ENCODE data around the gene CAPN2.
"Not testable (repeated sequence)": the region's sequence is repeated elsewhere in the genome, so short reads cannot be mapped to it uniquely, and the experiment has no call there.

CAPN2 gene

DNA sequence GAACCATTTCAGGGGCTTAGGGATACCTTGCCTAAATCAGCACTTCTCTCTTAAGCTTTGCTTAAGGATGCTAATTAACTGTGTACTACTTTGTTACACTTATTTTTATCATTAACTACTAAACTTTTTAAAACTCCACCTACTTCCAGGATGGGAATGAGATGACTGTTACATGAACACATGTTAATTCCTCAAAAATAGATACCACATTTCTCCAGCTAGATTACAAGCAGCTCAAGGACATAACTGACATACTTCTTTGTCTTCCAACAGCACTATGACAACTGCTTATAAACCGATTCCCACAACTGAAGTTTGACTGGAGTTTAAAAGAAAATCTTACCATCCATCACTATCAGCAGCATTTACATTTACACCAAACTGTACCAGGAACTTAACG lies 79.7 kb downstream of the CAPN2 start:
- DNase-seq = no peak

DNA sequence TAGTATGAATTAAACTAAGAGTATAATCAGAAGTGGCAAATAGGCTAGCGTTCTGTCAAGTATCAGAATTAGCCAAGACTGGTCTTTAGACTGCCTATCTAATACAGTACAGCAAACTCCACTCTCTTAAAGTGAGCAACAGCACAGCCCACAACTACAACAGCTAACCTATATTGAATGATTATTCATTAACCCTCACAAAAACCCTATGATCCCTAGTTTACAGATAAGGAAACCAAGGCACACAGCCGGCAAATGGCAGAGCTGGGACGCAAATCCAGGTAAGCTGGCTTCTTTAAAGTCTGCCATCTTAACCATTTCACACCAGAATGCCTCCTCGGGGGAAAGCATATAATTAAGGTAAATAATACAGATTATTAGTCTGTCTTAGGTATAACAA lies 81.4 kb downstream of the CAPN2 start:
- DNase-seq = no peak

DNA sequence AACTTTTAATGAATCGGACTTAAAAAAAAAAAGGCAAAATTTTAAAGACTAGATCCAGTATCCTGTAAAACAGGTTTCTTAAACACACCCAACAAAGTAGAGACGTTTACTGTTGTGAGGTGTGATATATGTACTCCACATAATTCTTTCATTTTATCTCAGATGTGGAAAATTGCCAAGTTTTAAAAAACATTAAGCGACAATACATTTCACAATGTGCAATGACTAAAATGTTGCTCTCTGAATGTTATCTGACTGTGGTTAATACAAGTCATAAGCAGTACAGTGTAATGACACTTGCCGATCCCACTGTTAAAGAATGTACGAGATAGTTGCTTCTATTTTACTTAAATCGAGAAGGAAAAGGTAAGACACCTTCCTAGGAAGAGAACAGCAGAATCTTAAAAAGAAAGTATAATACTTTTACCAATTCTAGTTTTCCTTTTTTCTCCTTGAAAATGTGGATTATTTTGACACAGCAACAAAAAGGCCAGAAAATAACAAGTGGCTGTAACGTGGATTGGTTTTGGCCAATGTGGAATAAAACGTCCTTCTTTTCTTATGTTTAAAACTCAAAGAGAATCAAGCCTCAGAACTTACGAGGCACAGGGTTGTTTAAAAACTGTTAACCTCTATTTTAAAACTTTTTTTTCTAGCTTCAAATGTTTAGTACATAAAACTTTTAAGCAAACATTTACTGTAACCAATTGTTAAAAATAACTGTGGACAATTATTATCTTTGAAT lies 82.0 kb downstream of the CAPN2 start:
- DNase-seq = no peak

DNA sequence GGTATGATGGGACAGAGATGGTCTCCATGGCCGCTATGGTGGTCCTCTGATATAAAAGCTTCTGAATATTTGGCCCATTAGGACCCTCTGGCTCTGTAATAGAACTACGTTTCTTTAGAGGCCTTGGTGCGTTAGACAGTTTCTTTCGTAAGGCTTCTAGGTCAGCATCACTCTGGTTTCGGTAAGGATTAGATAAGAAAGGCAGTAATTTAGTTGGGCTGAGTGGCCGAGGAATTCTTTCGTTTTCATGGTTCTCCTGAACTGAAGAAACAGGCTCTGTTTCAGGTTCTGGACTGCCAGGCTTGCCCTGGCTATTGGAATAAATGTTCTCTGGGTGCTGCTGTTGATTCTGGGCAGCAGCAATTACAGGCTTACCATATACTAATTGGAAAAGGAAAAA lies 83.9 kb downstream of the CAPN2 start:
- DNase-seq = no peak

DNA sequence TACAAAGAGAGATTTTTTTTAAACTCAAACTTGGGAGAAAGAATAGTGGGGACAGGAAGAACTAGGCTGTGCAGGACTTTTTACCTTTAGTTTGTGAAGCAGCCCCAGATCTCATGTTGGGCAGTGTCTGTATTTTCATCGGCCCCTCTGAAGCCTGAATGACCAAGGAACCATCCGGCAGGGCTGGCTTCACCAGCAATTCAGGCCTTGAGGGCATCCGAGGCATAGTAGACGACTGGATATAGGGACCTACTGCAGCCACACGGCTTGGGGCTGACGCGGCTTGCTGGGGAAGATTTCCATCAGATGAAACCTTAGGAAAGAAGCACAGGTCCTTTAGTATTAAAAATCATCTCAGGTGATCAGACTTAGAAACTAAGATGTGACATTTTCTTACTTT lies 89.7 kb downstream of the CAPN2 start:
- DNase-seq = no peak

DNA sequence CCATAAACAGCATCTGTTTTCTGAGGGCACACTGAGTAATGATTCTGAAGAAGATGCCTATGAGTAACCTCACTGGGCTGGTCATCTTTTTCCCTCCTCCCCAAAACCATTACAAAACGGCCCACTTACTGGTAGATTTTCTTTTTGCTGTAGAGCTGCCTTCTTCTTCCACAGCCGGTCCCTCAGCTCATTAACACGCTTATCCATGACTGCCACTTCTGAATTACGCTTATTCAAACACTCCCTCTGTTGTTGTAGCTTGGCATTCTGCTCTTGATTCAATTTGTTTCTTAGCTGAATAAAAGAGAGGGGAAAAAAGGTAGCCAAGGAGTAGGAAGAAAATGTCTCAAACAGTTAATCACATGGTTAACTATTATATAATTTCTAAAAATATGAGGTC lies 90.3 kb downstream of the CAPN2 start:
- no peak for DNase-seq

DNA sequence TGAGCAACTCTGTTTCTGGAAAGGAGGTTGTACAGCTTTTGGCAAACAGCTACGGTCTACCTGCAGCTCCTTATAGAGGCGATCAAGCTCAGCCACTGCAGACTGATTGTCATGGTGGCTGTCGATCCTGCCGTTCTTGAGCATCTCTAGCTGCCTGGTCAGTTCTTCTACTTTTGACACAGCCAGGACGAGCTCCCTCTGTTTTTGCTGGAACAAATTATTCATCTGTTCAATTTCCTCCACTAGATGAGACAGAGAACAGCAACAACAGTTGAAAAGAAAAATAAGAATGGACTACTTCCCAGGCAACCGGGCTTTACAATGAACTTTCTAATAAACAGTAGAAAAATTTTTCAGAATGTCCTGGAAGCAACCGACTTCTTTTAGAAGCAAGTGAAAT lies 90.9 kb downstream of the CAPN2 start:
- DNase-seq = no peak

DNA sequence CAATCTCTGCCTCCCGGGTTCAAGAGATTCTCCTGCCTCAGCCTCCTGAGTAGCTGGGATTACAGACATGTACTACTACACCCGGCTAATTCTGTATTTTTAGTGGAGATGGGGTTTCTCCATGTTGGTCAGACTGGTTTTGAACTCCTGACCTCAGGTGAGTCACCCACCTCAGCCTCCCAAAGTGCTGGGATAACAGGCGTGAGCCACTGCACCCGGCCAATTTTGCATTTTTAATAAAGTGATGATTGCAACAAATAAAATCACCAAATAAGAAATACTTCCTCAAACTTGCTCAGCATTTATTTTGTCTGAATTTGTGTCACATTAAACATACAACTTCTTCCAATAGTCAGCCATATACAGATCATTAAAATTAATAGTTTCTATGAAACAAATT lies 97.6 kb downstream of the CAPN2 start:
- DNase-seq = not testable (repeated sequence)

DNA sequence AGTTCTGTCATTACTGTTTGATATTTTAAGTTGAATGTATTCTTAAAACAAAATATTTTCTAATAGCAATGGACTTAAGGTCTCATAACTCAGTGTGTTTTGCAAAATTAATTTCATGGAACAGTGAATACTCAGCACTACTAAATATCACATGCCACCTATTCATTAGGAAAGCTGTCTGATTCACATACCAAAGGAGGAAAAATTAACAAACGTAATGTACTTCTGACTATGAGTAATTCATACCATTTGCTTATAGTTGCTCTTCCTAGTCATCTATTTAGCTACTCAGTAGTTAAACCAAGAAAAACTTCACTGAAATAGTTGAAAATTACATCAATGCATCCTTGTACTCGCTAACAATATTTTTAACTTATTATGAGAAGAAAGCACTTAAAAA lies 98.2 kb downstream of the CAPN2 start:
- DNase-seq = no peak

DNA sequence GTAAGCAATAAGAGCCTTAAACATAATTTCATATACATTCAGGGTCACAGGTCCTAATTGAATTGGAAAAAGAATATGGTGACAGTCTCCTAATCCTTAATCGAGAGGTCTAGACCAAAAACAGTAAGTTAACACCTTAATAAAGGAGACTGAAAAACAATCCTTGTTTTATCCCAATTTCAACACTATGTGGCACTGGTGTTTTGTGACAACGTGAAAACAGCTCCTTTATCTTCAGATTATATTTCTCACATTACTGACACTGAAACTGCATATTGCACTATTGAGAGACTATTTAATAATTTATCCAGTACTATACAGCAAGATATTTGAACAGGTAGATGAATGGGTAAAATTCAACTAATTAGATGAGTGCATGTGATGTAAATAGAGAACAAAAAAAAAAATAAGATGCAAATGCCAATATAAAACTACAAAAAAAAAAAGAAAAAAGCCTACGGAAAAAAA lies 99.3 kb downstream of the CAPN2 start:
- peak; percentile 45 for DNase-seq

DNA sequence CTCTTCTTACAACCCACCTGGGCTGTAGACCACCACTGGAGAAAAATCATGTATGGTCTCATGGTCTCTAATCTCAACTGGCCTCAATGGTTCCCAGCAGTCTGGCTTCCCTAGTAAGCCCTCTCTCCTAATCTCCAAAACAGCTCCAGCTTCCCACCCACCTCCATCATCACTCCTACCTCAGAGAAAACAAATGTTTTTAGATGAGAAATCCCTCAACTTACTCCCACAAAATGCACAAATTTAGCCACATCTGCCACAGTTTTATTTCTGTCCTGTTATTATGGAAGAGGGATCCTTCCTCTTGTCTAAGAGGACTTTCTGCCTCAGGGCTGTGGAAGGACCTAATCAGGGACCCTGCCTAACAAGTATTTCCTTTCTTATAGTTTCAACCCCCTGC lies 101.3 kb downstream of the CAPN2 start:
- no peak for DNase-seq

DNA sequence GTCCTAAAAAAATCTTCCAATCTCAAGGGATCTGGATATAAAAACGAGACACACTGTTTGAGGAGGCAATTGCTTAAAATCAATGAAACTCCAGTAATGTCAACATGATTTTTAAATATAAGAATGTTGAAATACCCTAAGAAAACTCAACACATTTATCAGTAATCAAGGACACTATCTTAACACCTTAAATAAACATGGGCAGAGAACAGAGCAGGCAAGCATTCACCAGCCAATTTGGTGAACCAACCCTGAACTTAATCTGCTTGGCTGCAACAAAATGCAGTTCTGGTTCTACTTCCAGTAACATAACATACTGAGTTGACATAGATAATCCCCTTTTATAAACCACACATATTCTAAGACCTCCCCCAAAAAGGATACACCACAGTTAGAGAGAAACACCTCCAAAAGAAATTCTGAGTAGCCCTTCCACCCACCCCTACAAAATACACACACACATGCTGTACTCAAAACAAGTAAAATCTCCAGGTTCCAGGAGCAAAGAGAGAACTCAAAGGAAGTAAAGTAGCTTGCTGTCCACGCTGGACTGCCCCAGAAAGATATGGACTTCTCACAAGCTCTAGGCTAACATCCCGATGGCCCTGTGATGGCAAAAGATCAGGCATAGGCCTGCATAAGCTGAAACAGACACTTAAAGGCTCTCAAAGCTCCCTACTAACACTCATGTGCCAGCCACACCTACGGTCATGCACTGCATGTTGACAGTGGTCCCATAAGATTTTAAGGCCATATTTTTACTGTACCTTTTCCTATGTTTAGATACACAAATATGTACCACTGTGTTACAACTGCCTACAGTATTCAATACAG lies 102.9 kb downstream of the CAPN2 start:
- no peak for DNase-seq

DNA sequence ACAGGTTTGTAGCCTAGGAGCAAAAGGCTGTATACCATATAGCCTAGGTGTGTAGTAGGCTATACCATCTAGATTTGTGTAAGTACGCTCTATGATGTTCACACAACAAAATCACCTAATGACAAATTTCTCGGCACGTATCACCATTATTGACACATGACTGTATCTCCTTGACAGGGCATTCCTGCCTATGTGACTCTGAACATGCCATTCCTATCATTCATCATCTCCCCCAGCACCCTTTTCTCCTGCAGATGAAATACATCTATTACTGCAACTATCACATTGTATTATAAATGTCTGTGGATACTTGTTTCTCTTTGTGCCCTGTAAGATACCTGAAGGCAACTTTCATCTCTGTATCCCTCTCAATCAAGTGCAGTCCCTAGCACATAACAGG lies 103.5 kb downstream of the CAPN2 start:
- peak; percentile 61 for DNase-seq

DNA sequence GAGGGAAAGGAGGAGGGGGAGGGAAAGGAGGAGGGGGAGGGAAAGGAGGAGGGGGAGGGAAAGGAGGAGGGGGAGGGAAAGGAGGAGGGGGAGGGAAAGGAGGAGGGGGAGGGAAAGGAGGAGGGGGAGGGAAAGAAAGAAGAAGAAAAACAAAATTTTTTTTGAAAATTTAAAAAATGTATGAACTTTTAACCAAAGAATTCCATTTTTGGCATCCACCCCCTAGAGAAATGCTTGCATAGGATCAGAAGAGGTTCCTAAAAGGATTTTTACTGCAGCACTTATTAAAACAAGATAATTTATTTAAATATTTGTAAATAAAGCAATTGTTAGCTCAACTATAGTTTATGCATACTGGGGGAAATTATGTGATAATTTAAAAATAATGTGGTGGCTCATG lies 104.9 kb downstream of the CAPN2 start:
- DNase-seq = not testable (repeated sequence)

DNA sequence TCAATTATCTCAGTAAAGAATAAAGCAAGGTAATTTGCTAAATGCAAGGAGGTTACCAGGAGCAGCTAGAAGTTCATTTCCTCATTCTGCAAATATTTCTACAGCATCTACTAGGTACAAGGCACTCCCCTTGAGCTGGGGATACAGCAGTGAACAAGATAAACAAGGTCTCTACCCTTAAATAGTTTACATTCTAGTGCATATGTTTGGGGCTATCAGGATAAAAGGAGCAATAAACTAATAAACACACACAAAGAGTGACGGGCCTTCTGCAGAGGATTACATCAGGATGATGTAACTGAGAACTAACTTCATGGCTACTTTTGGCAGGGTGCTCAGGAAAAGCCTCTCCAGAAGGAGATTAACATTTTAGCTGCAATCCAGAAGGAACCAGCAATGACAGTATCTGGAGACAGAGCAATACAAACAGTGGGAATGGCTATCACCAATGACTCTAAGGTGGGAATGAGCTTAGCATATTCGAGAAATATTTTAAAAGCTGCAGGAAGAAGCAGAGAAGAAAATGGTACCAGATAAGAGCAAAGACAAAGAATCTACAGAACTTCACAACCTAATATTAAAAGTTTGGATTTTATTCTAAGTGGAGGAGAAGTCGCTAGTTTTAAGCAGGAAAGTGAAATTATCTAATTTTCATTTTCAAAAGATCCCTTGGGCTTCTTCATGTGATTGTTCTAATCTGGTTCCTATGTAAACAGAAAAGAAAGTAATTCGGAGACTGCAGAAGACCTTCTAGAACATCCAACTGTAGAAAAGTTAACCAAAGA lies 107.6 kb downstream of the CAPN2 start:
- peak; percentile 77 for DNase-seq

DNA sequence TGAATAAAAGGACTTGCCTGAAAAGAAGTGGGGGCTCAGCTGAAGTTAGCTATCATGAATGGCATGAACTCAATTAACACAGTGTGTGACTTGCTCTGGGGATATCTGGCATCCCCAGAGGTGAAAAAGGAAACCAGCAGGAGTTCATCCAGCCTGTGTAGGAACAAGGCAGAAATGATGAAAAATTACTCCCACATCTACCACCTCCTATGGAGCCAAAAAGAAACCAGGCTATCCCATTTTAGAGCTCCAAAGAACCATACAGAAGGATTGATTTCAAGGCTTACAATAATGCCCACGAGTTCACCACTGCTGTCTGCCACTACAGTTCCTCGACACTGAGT lies 108.1 kb downstream of the CAPN2 start:
- DNase-seq = peak; percentile 54

DNA sequence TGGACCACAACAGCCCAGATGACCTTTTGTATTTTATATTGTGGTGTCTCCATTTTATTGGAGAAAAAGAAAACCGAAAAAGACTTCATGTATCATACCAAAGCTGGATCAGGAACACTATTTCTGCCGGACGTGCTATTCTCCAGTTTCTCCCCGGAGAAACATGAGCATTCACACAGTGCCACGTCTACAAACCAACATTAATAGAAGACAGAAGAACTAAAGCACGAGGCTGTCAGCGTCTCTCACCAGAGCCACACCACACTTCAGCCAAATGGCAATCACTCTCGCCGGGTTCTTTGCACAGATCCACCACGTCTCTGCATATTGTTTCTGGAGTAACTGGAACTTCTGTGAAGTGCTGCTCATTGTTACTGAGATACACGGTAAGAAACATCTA lies 108.6 kb downstream of the CAPN2 start:
- peak; percentile 53 for DNase-seq

DNA sequence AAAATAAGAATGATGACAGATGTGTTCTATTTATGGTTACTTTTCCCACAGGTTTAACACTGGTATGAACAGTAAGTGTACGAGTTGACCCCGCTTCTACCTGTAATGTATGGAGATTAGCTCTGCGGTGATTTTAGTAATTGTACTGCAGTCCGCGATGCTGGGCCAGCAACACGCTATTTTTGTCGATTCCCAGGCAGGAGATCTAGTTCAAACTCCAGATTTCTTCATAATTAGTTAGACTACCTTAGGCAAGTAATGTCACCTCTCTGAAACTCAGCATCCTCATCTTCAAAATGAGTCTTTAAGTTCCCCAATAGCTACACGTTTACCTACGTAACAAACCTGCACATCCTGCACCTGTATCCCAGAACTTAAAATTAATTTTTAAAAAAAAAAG lies 111.9 kb downstream of the CAPN2 start:
- DNase-seq = no peak

DNA sequence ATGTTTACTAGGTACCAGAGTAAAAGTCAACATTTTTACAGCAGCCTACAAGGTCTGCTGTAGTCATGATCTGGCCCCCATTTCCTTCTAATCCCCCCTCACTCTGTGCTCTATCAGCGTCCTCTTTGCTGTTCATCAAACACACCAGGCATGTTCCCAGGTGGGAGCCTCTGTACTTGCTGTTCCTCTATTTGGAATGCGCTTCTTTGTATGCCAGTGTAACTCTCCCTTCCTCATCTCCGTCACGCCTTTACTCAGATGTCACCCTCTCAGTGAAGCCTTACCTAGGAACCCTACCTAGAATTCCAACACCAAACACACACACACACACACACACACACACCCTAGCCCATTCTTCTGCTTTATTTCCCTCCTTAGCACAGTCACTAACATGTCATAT lies 112.4 kb downstream of the CAPN2 start:
- no peak for DNase-seq
